ENCODE measurements around the gene CCSER2. TPM values are rescaled to one million over a fixed set of nuclear protein-coding genes. Genes with fewer than 3 reads are reported as not detected.

Gene CCSER2
- polyA plus RNA-seq, 1 donor (not counting 4 experiments of a cell fraction or from before 2014, with no cell fraction given) = 26.7 TPM

DNA sequence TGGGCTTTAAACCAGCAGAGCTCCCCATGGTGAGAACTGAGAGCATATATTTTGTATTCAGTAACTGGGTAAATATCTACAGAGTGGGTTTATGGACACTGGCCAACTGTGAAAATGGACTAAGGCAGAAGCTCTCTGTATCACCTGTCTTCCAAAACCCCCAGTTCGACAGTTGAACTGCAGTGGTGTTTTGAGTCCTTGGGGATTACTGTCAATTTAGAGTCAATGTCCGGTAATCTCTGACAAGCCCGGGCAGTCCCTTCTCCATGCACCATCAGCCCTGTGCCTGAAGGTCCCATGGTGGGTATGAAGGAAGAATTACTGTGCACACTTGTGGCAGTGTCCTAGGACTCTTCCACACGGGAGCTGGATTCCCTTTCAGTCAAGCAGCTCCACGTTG is 235.0 kb downstream of the CCSER2 start:
- TF ChIP-seq, protein P1, sequence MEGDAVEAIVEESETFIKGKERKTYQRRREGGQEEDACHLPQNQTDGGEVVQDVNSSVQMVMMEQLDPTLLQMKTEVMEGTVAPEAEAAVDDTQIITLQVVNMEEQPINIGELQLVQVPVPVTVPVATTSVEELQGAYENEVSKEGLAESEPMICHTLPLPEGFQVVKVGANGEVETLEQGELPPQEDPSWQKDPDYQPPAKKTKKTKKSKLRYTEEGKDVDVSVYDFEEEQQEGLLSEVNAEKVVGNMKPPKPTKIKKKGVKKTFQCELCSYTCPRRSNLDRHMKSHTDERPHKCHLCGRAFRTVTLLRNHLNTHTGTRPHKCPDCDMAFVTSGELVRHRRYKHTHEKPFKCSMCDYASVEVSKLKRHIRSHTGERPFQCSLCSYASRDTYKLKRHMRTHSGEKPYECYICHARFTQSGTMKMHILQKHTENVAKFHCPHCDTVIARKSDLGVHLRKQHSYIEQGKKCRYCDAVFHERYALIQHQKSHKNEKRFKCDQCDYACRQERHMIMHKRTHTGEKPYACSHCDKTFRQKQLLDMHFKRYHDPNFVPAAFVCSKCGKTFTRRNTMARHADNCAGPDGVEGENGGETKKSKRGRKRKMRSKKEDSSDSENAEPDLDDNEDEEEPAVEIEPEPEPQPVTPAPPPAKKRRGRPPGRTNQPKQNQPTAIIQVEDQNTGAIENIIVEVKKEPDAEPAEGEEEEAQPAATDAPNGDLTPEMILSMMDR (optimal IDR thresholded peaks at IDR 0.05 in 1 of 3, IDR thresholded peaks at IDR 0.05 in 1 of 3, conservative IDR thresholded peaks at IDR 0.05 in 1 of 3; ENCODE audit: extremely low read depth in 1 of 3, insufficient read depth in 2 of 3, low read length in 3 of 3) = no peak
- no peak for TF ChIP-seq EZH2 (IDR thresholded peaks at IDR 0.05; ENCODE audit: low read length)
- FAIRE-seq = no peak
- dilution Hi-C loops (cut with MboI; ENCODE audit: extremely low pct_ligation_motif_present, low sequenced_read_pairs) = no loop called here
- Histone ChIP-seq H2AFZ (ENCODE audit: control insufficient read depth, low read length) (no peak overlapping the region), H3K4me2 (ENCODE audit: control insufficient read depth, extremely low read depth, insufficient read depth, low read depth, low read length) (no peak overlapping the region), H3K9me3 (ENCODE audit: control insufficient read depth, low read depth, low read length) (no peaks in the 10 kb centered on the region), H3K9ac (ENCODE audit: control insufficient read depth, extremely low read depth, insufficient read depth, low read length) (no peak overlapping the region), H3K9me1 (ENCODE audit: control insufficient read depth, extremely low read depth, insufficient read depth, low read length) (no peaks in the 10 kb centered on the region), H3K36me3 (ENCODE audit: control insufficient read depth in 2 of 2, extremely low read depth in 1 of 2, insufficient read depth in 2 of 2, low read length in 2 of 2) (no peaks in the 10 kb centered on the region), H3K27me3 (ENCODE audit: control insufficient read depth, extremely low read depth, insufficient read depth, low read length) (no peaks in the 10 kb centered on the region), H3K4me3 (ENCODE audit: control insufficient read depth in 2 of 3, extremely low read depth in 1 of 3, insufficient read depth in 2 of 3, low read depth in 1 of 3, low read length in 3 of 3) (no peak overlapping the region), H3K79me2 (ENCODE audit: control insufficient read depth, insufficient read depth, low read length) (no peaks in the 10 kb centered on the region), H3K4me1 (ENCODE audit: control insufficient read depth, extremely low read depth, insufficient read depth, low read length) (no peaks in the 10 kb centered on the region), H4K20me1 (ENCODE audit: control insufficient read depth, extremely low read depth, insufficient read depth, low read length) (no peaks in the 10 kb centered on the region), H3K27ac (ENCODE audit: control insufficient read depth, insufficient read depth, low read length) (no peak overlapping the region)
- DNase-seq (ENCODE audit: low read depth, low spot score) = no peak

GRCh38 chr10:84563868-84564267 is 235.5 kb downstream of the CCSER2 start:
- H3K9me1 ChIP-seq (ENCODE audit: control insufficient read depth, extremely low read depth, insufficient read depth, low read length) = no peaks in the 10 kb centered on the region
- TF ChIP-seq EZH2 (IDR thresholded peaks at IDR 0.05; ENCODE audit: low read length) = no peak
- TF ChIP-seq, protein P1 (optimal IDR thresholded peaks at IDR 0.05 in 1 of 3, IDR thresholded peaks at IDR 0.05 in 1 of 3, conservative IDR thresholded peaks at IDR 0.05 in 1 of 3; ENCODE audit: extremely low read depth in 1 of 3, insufficient read depth in 2 of 3, low read length in 3 of 3) = no peak
- H2AFZ ChIP-seq (ENCODE audit: control insufficient read depth, low read length) = no peak overlapping the region
- no peak for DNase-seq (ENCODE audit: low read depth, low spot score)
- no peaks in the 10 kb centered on the region for H3K9me3 ChIP-seq (ENCODE audit: control insufficient read depth, low read depth, low read length)
- no peak overlapping the region for H3K27ac ChIP-seq (ENCODE audit: control insufficient read depth, insufficient read depth, low read length)
- no peaks in the 10 kb centered on the region for H3K4me1 ChIP-seq (ENCODE audit: control insufficient read depth, extremely low read depth, insufficient read depth, low read length)
- dilution Hi-C loops (cut with MboI; ENCODE audit: extremely low pct_ligation_motif_present, low sequenced_read_pairs) = no loop called here
- H3K79me2 ChIP-seq (ENCODE audit: control insufficient read depth, insufficient read depth, low read length) = no peaks in the 10 kb centered on the region
- H3K36me3 ChIP-seq (ENCODE audit: control insufficient read depth in 2 of 2, extremely low read depth in 1 of 2, insufficient read depth in 2 of 2, low read length in 2 of 2) = no peaks in the 10 kb centered on the region
- H3K4me2 ChIP-seq (ENCODE audit: control insufficient read depth, extremely low read depth, insufficient read depth, low read depth, low read length) = no peak overlapping the region
- FAIRE-seq = no peak
- H3K9ac ChIP-seq (ENCODE audit: control insufficient read depth, extremely low read depth, insufficient read depth, low read length) = no peak overlapping the region
- H3K27me3 ChIP-seq (ENCODE audit: control insufficient read depth, extremely low read depth, insufficient read depth, low read length) = no peaks in the 10 kb centered on the region
- no peaks in the 10 kb centered on the region for H4K20me1 ChIP-seq (ENCODE audit: control insufficient read depth, extremely low read depth, insufficient read depth, low read length)
- H3K4me3 ChIP-seq (ENCODE audit: control insufficient read depth in 2 of 3, extremely low read depth in 1 of 3, insufficient read depth in 2 of 3, low read depth in 1 of 3, low read length in 3 of 3) = no peak overlapping the region
